HG03066 (cell line): ENCODE results near the gene ERG.

Source experiments
- ATAC-seq: cut with Tn5 transposase; IDR thresholded peaks from one replicate; pipeline ENCODE4 v1.9.1; 2021; ENCODE audit warnings: low read depth; ENCODE audit not compliant: unreplicated experiment

Gene ERG

DNA sequence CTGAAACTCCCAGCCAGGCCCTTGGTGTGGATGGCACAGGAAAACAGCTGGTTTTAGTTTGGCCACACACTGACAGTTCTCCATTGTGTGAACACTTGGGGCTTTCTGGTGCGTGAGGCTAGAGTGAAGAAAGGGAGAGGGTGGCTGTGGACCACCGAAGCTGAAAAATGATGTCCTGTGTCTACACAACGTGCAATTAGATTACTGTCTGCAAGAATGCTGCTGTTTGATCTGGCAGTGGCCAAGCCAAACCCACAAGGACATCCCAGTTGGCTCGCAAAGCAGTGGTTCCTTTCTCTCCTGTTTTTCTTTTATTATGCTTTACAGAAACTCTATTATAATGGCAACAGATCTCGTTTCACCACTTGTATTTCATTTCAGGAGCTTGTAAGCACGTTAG, 58.9 kb downstream of the ERG start:
- no peak for ATAC-seq

DNA sequence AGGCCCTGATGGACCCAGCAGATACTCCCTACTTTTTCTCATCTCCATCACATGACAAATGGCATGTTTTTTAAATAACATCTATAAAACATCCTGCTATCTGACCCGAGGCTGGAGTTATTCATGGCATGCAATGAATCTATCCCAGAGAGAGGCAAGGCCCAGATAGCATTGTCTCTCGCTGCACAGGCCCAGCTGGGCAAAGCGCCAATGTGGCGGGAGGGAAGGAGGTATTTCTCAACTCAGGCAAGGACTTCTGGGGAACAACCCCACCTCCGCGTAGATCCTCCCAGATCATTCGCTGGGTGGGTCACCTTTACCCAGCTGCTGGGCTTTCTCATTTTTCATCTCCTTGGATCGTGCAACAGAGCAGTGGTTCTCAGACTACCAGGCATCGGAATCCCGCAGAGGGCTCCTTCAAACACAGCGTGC, 59.8 kb downstream of the ERG start:
- no peak for ATAC-seq

DNA sequence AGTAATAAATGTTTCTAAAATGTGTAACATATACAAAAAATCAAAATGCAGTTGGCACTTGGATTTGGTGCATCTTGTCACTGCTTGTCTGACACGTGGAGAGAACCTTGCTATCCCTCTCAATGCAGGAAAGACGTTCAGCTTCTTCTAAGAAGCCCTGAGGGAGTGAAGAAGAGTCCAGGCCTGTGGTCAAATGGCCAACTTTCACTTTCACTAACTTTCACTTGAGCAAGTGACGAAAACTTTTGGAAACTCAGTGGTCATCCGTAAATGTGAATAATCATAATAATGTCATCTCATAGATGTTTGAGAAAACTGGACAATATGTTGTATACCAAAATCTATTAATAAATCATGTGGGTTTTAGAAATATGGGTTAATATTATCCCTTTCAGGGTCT, 61.9 kb downstream of the ERG start:
- ATAC-seq, result no peak

DNA sequence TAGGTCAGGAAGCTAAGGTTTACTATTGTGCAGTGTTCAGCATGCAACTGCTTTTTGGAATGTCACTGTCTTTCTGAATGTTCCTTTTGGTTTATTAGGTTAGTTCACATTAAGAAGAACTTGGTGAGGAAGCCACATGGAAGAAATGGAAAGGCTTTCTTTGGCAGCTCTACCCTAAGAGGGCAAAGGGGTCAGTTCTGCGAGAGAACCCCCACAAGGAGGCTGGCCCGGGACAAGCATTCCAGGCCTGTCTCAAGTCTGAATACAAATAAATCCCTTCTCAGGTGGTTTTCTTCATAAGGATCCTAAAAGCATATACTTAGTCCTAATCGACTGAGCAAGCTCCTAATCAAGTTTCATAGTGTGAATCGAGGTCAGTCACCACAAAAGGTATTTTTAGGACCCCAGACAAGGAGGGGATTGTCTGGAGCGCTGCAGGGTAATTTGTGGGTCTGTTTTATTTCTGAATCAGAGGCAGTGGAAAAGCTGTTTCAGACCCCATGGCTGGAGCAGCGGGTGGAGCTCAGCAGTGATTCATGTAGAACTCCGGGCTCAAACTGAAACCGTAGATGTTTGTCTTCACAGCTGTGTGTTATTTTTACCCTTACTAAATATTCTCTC, 63.3 kb downstream of the ERG start:
- no peak for ATAC-seq

DNA sequence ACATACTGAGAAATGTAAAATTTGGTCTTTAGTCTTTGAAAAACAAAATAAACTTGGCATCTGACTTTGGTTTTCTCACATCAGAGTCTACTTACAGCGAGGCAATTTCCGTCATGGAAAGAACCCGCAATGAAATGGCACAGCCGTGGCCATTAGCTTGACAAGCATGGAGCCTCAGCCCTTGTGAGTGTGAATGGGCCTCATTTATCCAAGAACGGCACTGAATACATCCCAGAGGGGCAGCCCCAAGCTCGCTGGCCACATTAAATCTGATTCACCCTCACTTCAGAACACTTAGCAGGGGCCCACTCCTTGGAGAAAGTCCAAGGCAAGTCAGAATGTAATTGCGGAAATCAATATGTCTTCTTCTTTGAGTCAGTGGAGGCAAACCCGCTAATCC, 64.8 kb downstream of the ERG start:
- no peak for ATAC-seq

DNA sequence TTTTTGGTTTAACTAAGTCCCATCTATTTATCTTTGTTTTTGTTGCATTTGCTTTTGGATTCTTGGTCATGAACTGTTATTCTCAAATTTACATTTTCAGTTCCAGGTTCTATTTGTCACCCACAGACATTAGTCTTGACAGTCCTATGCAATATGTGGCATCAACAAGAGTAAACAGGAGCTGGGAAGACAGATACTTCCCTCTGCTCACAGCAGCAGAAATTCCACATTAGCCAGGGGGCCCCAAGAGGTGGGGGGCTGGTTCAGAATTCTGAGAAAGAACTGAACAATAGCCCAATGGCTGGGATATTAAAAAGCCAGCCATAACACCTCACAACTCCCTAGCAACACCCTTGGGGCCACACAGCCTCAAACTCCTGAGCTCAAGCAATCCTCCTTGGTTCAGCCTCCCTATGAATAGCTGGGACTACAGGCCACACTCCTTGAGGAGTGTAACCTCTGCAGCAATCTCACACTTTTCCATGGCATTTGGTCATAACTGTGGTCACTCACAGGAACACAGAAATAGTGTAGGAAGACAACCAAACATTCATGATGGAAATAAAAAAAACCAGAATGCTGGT, 67.8 kb downstream of the ERG start:
- ATAC-seq, result no peak

DNA sequence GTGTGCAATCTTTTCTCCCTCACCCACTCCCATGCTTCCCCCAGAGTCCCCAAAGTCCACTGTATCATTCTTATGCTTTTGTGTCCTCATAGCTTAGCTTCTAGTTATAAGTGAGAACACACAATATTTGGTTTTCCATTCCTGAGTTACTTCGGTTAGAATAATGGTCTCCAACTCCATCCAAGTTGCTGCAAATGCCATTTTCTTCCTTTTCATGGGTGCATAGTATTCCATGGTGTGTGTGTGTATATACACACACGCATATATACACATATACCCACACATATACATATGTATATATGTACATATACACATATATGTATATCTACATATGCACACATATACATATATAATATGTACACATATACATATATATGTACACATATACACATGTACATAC, 69.3 kb downstream of the ERG start:
- no peak for ATAC-seq

DNA sequence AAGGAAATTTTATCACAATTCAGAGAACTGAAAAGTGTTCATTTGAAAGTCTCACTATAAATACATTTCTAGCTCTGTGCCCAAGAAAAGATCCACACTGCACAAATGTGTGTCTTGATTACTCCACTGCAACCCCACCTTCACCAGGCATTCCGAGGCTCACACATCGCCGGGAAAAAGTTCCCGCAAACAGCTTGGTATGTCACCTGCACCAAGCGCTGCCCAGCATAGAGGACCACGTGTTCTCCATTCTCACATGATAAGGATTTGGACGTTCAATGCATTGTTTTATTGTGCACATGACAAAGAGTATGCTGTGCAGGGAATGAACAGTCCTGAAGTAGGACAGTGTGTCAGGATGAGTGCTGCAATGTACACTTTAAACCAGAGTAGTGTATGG, 70.1 kb downstream of the ERG start:
- no peak for ATAC-seq

DNA sequence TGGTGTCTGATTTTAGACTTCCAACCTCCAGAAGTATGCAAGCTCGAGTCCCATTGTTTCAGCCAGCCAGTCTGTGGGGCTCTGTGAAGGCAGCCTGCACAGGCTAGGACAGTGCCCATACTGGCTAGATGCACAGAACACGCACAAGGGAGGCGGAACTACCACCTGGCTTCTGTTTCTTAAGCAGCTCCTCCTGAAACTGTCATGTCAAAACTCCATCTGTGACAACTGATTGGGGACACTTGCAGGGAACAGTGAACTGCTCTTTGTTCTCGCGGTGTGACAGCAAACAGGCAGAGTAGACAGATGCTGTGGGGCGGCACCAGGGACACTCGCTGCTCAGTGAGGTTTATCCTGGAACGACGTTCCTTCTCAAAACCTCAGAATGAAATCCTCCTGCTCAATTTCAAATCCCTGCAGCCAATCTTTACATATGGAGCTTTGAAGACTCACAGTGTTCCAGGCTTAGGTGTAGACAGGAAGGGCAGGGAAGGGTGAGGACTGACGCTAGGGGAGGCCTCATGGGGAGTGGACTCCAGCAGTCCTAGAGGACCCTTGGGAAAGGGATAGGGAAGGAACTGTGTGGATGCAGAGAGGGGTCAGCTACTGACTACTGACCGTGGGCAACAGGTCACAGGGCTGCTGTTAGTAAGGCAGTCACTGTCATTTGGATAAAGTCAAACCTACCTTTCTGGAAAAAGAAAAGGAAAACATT, 73.8 kb downstream of the ERG start:
- no peak for ATAC-seq

DNA sequence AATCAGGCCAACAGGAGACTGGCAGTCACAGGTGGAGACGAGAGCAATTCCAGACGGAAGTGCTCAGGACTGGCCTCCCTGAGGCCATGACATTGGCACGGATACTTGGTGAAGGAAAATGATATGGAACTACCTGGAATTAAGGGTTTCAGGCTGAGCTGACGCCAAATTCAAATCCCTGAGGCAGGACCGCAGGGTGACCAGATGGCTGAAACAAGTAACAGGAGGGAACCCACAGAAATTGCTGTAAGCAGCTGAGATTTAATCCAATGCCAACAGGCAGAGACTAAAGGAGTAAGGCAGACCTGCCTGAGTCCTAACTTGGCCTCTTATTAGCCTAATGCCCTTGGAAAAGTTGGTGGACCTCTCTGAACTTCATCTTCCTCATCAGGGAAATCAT, 76.2 kb downstream of the ERG start:
- no peak for ATAC-seq

DNA sequence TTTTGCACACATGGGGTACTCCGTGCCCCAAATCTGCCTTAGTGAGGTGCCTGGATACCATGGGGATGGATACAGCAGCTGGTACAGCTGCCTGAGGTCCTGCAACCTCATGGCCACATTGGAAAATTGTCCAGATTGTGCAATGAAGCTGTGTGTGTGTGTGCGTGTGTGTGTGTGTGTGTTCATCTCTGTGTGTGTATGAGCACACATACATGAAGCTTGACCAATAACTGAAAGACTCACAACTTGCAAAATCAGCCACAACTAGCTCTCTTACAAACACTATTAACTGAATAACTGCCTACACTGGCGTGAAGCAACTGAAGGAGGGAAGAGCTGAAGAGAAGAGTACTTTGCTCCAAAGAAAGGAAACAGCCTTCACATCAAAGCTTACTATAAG, 78.1 kb downstream of the ERG start:
- no peak for ATAC-seq

DNA sequence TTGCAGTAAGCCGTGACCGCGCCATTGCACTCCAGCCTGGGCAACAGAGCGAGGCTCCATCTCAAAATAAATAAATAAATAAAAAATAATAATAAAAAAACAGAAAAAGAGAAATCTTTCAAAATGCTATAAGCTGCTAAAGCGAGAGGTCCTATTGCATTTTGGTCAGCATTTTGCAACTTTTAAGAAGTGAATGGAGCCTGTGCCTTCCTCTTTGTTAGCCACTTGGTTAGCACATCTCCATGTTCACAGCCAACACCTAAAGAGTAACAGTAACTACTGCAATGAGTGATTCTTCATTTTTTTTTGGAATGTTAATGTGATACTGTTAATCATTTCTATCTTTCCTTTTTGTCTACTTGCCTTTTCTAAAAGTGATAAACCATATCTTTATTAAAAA, 80.6 kb downstream of the ERG start:
- ATAC-seq, result no peak

DNA sequence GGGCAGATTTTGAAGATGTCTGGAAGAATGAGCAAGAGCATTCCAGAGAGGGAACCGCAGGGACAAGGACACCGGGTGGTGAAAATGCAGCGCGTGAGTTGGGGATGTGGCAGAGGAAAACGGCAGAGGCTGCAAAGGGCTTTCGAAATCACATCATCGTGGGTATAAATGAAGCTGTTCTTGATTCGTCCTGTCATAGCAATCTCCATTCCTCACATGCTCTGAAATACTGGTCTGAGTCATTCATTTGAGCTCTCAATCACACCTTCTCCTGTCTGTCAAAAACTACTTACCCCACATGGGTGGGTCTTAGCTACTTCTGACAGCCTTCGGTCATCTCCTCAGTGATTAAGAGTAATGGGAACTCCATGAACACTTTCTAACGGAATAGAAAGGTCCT, 81.5 kb downstream of the ERG start:
- ATAC-seq, result no peak

DNA sequence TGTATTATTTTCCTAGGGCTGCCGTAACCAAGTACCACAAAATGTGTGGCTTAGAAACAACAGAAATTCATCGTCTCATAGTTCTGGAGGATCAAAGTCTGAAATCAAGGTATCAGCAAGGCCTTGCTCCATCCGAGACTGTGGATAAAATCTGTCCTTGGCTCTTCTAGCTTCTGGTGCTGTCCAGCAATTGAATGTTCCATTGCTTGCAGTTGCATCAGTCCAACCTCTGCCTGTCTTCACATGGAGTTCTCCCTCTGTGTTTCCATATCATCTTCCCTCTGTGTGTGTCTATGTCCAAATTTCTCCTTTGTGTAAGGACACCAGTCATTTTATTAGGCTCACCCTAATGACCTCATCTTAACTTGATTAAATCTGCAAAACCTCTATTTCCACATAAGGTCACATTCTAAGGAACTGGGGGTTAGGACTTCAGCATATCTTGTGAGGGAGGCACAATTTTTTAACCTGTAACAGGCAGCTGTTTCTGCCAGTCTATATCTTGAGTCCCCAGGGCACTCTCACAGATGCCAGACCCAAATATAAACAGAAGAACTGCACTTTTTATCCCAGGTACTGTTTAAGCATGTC, 84.2 kb downstream of the ERG start:
- no peak for ATAC-seq

DNA sequence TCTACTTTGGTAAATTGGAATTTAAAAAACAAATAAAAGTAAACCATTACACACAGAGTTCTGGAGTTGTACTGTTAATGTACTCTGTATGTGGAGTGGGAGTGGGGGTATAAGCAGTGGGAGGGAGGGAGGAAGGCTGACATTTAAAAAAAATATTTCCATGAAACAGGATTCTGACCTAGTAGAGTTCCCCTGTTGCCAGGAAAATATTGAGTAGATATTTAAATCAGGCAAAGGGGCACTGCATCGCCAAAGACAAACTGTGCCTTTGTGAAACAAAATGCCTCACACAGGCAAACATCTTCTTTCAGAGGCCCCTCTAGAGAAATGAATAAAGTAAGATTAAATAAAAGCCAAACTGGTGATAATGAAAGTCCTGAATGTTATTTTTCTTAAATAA, 87.8 kb downstream of the ERG start:
- ATAC-seq, result no peak

DNA sequence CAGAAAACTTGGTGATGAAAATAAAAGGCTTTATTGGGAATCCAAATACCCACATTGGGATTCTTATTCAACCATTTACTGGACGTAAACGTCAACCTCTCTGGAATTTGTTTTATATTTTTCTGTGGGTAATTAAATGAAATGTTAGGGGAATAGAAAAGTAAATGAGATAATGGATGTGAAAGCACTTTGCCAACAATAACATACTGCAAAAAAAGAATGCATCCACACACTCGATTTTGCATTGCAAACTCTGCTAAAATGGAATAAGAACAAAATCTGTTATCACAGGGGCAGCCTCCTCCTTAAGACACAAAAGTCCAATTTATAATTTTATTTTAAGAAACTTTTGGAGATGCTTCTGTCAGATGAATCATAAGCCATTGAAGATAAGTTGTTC, 88.4 kb downstream of the ERG start:
- ATAC-seq, result no peak

DNA sequence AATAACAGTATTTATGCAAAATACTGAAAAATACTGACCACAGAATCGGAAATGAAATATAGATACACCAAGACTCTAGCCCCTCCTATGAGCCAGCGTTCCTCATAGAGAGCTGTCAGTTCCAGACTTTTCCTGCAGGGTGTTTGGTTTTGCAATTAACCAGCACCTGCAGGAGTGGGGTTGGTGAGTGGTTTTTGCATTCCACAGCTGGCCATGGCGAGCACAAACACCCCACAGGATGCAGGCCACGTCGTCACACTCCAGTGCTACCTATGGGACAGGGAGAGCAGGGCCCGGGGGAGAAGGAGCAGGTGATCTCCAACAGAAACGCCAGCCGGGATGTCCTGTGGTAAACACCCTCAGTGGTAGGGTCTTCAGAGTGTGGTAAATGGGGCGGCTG, 94.1 kb downstream of the ERG start:
- ATAC-seq, result no peak

DNA sequence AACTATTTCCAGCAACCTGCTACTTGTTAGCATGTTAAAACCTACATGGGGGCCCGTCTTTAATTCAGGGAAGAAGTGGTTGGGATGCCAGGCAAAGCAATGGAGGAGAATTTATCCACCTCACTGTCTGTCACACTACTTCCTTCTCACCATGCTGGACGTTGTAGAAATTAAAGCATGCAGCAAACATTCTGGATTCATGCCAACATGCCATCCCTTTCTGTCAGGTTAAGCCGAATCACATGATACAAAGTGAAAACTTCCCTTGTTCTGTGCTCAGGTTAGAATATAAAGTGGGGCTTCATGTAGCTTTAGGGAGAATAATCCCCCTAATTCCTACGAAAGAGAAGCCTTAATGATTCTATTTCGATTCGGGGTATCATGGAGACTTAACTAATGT, 95.5 kb downstream of the ERG start:
- no peak for ATAC-seq

DNA sequence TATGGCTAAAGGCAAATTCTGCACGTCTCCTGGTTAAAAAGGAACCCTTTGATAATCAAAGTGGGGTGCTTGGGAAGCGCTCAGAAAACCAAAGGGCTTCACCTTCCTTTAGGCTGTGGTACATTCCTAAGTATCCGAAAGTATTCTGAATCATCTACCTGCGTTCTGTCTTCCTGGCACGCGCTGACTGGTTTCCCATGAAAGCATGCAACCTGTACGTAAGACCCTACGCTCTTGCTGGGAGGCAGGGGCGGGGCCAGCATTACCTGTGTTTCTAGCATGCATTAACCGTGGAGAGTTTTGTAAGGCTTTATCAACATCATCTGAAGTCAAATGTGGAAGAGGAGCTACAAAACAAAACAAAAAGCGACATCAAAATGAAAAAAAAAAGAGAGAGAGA, 96.0 kb downstream of the ERG start:
- ATAC-seq, result no peak

DNA sequence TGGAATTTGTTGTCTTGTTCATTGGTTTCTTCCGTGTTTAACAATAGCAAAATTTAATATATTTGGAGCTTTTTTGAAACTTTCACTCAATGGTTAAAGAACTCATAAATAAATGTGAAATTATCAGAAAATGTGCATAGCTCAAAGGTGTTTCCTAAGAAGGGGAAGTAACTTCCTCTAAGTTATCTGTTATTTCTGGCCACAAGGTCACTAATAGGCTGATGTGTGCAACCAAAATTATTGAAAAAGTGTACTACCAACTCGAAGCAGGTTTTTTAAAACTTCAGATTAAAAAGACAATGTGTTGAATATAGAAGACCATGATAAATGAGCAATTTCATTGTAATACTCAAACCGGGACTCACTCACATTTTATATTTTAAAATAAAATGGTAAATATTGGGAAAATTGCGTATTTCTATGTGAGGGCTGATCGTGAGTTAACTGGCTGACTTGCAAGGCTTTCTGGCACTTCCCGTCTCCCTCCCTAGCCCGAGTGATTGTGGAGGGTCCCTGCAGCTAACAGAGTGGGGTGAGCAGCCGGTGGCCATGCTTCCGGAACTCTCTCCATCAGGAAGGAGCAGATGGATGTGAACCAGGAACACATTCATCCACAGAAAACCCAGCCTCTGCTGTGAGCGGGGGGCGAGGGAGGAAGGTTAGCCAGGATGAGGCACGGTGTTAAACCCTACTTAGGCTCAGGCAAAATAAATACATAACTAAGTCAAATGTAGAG, 96.9 kb downstream of the ERG start:
- no peak for ATAC-seq

DNA sequence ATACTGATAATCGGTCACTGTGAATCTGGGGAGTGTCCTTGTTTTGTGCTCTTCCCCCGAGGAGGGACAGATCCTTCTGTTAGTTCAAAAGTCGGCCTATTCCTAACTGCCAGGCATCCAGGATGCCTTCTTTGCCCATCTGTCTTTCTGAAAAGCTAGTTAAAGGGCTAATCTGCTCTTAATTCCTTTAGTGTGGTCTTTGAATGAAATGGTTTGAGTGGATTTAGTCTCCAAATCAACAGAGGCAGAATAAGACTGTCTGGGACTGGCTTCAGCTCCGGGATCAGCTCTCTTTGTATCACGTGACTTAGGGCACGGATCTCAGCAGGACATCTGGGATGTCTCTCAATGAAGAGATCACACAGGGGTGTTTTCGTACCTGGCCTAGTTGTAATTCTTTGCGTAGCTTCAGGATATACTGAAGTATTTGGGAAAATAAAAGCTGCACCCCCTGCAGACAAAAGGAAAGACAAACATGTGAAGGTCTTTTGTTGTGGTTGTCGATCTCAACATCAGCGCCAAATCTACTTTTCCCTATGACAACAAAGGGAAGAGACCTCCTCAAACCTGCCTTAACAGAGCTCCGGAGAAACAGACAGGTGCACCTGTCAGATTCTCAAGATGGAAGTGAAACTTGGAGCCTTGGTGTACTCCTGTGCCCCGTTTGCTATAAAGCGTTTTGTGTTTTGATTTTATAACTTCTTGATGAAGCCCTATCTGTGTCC, 97.9 kb downstream of the ERG start:
- ATAC-seq, result no peak
